DMS 273 treated with DMSO at 0.1 percent for 48 hours (cell line): Measurements from ENCODE around the gene GPR27.

Experiments used
- DNase-seq: peaks from one replicate; lab custom pipeline; 2025; lab: John Stamatoyannopoulos, UW

The GPR27 gene, protein sequence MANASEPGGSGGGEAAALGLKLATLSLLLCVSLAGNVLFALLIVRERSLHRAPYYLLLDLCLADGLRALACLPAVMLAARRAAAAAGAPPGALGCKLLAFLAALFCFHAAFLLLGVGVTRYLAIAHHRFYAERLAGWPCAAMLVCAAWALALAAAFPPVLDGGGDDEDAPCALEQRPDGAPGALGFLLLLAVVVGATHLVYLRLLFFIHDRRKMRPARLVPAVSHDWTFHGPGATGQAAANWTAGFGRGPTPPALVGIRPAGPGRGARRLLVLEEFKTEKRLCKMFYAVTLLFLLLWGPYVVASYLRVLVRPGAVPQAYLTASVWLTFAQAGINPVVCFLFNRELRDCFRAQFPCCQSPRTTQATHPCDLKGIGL

DNA sequence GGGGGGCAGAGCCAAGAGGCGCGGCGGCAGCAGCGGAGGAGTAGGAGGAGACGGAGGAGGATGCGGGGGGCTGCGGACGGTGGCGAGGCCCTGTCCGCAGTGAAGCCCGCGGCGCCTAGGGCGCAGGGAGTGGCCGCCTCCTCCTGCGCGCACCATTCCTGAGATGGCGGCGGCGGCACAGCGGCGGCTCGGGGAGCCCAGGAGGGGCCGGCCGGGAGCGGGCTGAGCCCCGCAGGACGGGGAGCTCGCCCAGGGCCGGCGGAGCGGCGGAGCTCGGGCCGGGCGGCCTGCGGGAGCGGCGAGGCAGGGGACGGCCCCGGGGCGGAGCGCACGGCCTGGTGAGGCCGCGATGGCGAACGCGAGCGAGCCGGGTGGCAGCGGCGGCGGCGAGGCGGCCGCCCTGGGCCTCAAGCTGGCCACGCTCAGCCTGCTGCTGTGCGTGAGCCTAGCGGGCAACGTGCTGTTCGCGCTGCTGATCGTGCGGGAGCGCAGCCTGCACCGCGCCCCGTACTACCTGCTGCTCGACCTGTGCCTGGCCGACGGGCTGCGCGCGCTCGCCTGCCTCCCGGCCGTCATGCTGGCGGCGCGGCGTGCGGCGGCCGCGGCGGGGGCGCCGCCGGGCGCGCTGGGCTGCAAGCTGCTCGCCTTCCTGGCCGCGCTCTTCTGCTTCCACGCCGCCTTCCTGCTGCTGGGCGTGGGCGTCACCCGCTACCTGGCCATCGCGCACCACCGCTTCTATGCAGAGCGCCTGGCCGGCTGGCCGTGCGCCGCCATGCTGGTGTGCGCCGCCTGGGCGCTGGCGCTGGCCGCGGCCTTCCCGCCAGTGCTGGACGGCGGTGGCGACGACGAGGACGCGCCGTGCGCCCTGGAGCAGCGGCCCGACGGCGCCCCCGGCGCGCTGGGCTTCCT lies at the start of gene GPR27:
TSS of gene GPR27 (plus strand) at position 155 of the 909 bp plus-strand sequence. CDS start at position 350, 195 bp downstream.
- DNase-seq, result no peak

DNA sequence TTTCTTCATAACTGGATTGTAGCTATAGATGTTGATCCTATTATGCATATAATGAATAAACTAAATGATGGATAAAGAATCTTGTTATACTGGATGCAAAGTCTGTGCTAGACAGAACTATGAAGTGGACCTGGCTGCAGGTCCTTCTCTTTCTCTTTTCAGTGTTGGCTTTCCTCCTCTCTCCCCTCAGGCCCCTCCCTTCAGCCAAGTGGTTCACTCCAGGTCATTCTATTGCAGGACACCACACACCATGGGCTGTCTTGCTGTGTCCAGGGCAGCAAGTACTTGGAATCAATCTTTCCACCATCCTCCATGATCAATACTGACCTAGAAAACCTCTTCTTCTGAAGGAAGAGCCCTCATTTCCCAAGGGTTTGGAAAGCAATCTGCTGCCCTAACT lies 48.7 kb upstream of the GPR27 start:
- DNase-seq, result no peak

DNA sequence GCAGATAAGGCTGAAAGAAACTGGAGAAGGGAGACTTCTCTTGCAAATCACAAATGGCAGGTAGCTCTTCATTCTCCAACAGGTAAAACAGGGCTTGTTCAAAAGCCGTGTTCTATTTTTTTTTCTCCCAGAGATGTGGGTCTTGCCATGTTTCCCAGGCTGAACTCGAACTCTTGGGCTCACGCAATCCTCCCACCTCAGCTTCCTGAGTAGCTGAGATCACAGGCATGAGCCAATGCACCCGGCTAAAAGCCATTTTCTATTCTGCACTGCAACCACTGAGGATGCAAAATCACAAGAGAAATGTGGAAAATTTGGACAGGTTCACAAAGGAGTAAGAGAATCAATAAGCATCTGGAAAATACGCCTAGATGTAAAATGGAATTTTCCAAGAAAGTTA lies 48.0 kb upstream of the GPR27 start:
- DNase-seq, result no peak

DNA sequence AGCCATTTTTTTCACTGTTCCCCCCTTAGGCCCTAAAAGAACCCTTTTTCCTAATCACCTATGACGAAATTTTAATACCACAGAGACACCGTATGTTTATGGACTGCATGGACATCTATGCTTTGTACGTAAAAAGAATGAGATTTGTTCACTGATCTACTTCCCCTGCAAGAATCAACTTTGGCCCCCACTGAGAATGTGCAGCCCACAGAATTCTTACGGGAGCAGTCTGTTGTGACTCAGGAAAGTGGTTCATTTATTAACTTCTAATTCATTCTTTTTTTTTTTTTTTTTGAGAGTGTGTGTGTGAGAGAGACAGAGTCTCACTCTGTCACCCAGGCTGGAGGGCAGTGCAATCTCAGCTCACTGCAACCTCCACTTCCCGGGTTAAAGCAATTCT lies 46.1 kb upstream of the GPR27 start:
- no peak for DNase-seq

DNA sequence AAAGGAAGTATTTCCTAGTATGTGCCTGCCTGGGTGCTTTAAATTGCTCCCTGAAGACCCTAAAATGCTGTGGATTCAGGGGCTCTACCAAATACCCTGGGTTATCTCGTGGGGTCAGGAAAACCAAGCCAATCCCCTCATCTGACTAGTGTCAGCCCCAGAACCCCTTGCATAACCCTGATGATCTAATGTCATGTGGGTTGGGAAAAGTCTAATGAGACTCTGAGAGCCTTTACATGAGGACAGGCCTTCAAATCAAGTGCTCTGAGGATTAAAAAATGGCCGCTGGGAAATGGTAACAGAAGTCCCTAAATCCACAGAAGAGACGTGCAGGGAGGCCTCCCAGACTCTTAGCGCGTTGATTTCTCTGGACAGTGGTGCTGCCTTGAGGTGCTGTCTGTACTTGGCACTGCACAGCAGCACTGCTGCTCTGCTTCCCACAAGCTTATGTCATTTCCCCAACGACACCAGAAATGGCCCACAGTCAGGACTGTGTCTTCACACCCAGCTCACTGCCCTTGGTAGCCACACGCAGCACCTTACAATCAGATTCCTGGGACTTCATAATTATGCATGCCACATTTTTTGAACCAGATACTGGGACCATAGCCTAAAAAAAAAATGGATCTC lies 45.1 kb upstream of the GPR27 start:
- no peak for DNase-seq

DNA sequence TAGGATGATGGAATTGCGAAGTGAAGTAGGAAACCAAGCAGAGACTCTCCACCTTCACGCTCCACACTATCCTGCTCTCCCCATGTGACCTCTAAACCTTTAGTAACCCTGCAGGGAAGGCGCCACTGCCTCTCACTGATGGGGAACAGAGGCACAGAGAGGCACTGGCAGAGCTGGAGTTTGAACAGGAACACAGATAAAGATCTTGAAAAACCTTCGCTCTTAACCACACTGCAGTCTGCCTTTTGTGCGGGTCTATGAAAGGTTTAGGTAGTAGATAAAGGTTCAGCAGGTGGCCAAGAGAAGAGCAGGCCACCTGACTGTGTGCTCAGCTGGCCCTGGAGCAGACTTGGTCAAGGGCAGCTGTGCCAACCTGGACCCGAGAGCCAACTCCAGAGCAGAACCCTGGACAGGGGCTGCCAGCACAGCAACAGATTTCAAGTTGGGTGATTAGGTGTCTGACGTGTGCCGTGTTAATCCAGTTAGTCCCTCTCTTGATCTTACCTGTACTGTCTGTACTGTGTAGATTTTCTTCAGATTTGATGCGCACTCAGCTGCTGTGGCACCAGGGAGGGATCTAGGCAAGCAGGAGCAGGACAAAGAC lies 43.6 kb upstream of the GPR27 start:
- DNase-seq, result no peak

DNA sequence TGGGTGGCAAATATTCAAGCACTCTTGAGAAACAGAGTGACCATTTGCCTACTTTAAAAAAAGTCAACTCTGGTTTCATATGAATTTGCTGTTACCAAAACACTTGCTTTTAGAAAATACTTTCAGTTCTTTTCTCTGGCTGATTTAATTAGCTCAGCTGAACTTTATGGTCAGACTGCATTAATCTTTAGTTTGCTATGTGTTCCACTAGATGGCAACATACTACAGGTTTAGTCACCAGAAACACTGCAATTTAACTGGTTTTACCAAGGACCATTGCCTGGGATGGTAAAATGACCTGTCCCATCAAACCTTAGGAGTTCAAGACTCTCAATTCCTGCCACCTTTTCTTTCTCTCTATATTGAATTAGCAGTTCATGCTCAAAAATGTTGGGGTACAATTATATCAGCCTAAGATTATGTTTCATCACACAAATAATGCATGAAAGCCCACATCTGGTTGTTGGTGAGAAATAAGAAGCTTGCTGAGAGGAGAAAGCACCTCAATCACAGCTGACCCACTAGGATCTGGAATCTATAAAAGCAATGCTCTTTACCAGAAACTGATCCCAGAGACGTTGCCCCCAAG lies 42.7 kb upstream of the GPR27 start:
- no peak for DNase-seq

DNA sequence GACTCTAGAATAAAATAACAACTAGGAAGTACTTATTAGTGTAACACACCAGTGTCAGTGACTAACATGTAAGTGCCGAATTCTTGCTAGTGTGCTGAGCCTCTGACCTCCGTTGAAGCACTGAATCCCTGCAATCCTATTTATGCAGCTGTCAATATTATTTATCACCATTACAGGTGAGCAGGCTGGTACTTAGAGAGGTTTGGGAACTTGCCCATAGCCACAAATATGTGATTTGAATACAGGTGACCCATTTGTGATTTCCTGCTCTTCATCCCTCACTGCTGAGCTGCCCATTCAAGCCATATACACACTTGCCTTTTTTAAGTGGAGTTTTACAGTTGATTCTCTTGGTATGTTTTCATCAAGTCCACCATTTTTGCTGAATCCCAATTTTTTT lies 40.6 kb upstream of the GPR27 start:
- no peak for DNase-seq

DNA sequence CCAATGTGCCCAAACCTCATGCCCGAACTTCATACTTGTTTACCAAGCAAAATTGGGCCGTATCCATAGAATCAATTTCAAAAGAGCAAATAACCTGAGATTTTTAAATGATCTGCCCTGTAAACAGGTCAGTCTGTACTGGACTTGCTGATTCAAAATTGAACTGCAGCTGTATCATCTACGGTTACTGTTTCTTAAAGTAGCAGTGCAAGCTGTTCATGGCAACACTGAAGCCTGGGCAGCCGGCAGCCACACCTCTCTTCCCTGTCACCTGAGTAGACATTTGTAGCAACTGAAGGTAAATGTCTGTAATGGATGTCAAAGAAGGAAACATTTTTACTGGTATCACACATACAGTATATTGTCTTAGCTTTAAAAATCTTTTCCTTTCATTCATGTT lies 39.1 kb upstream of the GPR27 start:
- DNase-seq, result no peak

DNA sequence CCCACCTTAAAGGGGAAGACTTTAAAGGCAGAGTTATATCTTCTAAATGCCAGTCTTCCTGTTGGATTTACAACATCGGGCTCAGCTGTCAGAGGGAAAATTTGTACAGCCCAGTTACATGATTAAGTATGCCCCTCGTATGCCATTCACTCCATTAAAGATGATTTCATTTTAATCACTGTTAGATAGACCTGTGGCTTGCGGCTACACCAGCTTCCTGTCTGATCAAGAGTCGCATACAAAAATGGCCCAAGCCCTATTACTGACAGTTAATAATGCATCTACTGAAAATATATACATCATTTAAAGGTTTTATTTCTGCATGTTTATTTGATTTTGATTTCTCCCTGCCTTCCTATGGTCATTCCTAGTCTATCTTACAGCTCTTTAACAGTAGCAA lies 35.6 kb upstream of the GPR27 start:
- no peak for DNase-seq

DNA sequence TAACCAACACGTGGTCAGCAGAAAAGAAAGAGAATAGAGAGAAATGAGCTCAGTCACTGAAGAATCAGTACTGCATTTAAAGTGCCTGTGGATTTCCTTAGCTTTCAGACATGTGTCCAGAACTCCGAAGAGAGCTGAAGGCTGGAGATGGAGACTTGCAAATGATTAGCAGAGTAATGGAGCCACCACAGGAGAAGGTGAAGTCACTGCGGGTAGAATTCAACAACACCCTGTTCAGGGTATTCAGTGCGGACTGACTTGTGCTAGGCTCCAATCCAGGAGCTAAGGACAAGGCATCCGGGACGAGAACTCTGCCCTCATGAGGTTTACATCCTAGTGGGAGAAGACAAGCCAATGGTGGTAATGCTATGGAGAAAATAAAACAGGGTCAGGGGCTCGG lies 32.7 kb upstream of the GPR27 start:
- DNase-seq, result no peak

DNA sequence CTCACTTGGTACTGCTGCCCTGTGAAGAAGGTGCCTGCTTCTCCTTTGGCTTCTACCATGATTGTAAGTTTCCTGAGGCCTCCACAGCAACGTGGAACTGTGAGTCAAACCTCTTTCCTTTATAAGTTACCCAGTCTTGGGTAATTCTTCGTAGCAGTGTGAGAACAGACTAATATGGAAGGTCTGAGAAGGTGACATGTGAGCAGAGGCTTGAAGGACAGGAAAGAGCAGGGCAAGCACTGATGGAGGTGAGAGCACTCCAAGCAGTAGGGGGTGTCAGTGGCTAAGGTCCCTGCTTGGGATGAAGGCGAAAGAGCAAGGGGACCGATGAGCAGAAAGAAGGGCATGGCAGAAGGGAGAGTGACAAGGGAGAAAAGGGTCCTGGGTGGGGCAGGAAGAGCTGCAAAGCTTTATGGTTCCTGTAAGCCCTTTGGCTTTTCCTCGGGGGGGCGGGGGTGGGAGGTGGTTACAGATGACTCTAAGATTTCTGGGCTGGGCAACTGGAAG lies 32.0 kb upstream of the GPR27 start:
- DNase-seq, result no peak

DNA sequence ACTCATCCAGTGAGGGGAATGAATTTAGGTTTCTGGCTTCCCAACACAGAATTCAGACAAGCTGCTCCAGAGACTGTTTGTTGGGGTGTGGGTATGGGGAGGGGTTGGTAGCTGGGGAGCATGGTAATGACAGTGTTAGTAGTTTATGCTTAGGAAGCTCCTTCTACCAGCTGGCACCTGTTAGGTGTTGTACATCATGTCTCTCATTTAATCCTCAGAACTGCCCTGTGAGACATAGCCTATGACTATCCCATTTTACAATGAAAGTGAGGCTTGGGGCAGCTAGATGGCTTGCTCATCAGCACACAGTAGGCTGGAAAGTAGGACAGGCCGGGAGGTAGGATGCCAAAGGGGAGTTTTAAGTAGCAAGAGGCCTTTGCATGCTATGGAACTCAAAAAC lies 31.0 kb upstream of the GPR27 start:
- no peak for DNase-seq

DNA sequence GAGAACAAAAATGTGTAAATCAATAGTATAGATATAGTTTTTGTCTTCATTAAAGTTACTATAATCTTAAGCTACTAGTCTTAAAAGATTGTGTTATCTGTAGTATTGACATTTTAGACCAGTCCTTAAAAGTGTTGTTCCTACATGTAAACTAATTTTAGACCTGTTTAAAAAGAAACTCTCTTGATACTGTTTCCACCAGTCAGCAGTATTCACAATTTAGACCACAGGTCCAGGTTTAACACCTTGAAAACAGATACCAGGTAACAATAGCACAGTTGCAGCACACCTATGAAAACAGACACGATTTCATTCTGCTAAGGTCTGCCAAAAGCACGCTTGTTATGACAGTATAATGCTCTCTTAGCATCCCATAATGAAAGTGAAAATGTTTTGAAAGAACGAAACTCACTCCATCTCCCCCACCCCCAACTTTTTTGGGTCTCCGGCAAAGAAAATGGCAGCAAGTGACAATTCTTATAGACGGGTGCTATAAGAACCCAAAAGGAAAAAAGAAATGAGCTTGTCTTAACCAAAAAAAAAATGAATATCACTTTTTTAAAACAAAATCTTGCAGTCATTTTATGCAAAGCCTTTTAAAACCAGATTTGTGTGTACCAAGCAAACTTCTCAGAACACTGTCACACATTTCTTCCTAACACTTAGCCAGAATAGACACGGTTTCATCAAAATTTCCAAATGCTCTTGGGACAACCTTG lies 30.0 kb upstream of the GPR27 start:
- DNase-seq, result no peak

DNA sequence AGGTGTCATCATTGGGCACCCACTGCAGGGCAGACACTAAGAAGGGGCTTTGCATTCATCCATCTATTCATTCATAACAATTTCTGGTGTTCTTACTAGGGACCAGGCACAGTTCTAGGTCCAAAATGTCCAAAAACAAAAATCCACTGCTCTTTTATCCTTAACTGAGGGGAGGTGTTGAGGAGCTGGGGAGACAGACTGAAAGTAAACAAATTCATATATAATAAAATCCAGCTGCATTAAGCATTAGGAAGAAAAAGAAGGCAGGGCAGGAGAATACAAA lies 29.5 kb upstream of the GPR27 start:
- no peak for DNase-seq

DNA sequence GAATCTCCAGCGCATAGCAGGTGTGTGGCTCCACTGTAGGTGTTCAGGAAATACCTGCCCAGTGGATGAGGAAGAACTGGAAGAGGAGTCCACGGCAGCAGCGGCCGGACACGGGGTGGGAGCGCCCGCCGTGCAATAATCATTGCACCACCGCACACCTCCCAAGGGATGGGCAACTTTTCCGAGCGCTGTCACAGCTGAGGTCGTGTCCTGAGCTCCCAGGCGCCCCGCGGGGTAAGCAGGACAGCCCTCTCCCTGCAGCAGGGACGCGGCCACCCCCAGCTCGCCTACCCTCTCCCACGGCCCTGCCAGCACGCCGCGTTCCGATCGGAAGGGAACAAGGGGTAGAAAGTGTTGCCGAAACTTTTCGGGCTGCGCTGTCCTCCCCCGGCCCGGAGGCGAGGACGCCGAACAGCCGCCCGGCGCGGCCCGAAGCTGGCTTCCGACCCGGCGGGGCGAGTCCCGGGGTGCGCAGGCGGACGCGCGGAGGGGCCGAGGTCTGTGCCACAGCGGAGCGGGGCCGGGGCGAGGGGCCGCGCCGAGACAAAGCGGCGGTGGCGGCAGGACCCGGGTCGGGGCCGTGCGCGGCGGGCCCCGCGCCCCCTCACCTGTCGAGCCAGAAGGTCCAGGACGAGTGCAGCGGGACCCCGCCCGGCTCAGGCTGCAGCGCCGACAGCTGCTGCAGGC lies 28.9 kb upstream of the GPR27 start:
- DNase-seq, result no peak

DNA sequence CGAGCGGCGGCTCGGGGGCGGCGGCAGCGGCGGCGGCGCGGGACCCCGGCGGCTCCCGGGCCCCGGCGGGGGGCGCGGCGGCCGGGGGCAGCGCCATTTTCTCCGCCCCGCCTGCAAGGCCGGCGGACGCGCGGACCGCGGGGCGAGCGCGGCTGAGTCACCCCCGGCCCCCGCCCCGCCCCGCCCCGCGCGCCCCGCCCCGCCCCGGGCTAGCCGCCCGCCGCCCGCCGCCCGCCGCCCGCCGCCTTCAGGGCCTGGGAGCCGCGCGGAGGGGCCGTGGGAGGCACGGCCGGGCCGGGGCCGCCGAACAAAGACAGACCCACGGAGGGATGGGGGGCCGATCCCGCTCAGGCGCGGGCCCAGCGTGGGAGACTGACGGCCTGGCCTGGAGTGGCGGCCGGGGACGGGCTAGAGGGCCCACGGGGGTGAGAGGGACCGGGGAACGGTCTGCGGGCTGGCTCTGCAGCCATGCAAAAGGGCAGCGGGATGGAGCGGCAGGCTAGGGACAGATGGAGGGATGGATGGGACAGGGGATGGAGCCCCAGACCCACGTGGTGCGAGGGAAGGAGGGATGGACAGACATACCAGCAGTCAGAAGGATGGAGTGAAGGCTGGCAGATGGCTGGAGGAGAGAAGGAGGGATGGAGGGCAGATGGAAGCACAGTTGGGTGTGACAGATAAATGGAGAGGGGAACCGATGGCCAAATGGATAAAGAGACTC lies 28.2 kb upstream of the GPR27 start, which contains the start of gene EIF4E3:
TSS of gene EIF4E3 (minus strand) at position 132 of the 721 bp plus-strand sequence. CDS start at position 97, 35 bp downstream.
- peak; percentile 58 for DNase-seq

DNA sequence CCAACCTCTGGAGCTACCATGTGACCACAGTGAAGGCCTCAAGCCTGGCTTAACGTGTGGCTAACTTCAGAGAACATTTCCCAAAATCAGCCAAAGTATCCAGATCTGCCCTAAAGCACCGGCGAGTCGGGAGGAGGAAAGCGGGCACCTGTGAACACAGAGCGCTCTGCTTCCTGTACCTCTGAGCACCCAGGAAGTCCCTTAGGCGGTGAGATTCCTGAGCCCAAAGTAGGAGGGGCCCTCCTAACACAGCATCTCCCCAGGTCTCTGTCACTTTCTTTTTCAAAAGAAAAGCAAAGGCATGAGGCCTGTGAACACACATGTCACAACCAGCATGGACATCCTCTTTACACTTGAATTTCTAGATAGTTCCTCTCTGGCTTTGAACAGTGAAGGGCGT lies 27.5 kb upstream of the GPR27 start:
- DNase-seq, result no peak

DNA sequence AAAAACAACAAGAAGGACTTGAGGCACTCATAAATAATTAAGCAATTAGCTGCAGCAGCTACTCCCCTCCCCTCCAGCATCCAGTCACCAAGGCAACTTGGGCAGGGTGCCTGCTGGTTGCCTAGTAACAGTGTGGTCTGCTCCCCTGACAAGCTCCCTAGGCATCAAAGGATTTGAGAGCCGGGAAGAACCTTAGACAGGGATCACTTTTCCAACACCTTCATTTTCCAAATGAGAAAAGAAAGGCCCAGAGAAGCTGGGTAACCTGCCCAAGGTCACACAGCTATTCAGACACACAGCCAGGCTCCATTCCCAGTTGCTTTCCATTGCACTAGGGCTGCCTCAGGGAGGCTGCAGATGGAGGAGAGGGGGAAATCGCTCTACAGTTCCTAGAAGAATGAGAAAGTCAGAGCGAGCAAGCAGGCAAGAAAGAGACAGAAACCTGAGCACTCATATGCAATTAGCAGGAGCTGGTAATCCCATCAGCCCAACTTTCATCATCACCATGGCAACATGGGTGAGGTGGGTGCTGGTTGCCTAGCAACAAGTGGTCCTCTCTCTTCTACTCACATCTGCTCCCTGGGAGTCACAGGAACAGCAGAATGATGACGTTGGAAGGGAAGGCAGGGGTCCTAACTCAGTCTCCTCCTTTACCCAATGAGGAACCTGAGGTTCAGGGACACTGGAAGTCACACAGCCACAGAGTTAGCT lies 24.9 kb upstream of the GPR27 start:
- DNase-seq, result no peak
